ENCODE measurements around the gene LILRA6.
"Not testable (repeated sequence)": the region's sequence is repeated elsewhere in the genome, so short reads cannot be mapped to it uniquely, and the experiment has no call there.

Gene LILRA6

GRCh38 chr19:54208784-54209057 lies 33.9 kb downstream of the LILRA6 start:
- in situ Hi-C loops (cut with MboI; ENCODE audit: low sequenced_read_pairs): no loop called here

GRCh38 chr19:54207983-54208783 lies 34.4 kb downstream of the LILRA6 start:
- in situ Hi-C loops (cut with MboI; ENCODE audit: low sequenced_read_pairs): no loop called here

- in situ Hi-C loops (cut with MboI; ENCODE audit: low sequenced_read_pairs): no loop called here
These were observed 35.0 kb downstream of the LILRA6 start for GRCh38 chr19:54207676-54207982.

GRCh38 chr19:54207193-54207592 lies 35.4 kb downstream of the LILRA6 start:
- in situ Hi-C loops (cut with MboI; ENCODE audit: low sequenced_read_pairs): not testable (repeated sequence)

GRCh38 chr19:54206831-54207177 lies 35.8 kb downstream of the LILRA6 start:
- in situ Hi-C loops (cut with MboI; ENCODE audit: low sequenced_read_pairs): no loop called here

- in situ Hi-C loops (cut with MboI; ENCODE audit: low sequenced_read_pairs): no loop called here
These were observed 36.4 kb downstream of the LILRA6 start for GRCh38 chr19:54206030-54206830.

GRCh38 chr19:54204767-54205468 lies 37.7 kb downstream of the LILRA6 start:
- in situ Hi-C loops (cut with MboI; ENCODE audit: low sequenced_read_pairs): no loop called here

- in situ Hi-C loops (cut with MboI; ENCODE audit: low sequenced_read_pairs): no loop called here
These were observed 39.4 kb downstream of the LILRA6 start for GRCh38 chr19:54203151-54203611.

GRCh38 chr19:54201980-54202379 lies 40.6 kb downstream of the LILRA6 start:
- in situ Hi-C loops (cut with MboI; ENCODE audit: low sequenced_read_pairs): no loop called here

- in situ Hi-C loops (cut with MboI; ENCODE audit: low sequenced_read_pairs): no loop called here
These were observed 41.4 kb downstream of the LILRA6 start for GRCh38 chr19:54201172-54201701.

- in situ Hi-C loops (cut with MboI; ENCODE audit: low sequenced_read_pairs): no loop called here
These were observed 43.2 kb downstream of the LILRA6 start for GRCh38 chr19:54199401-54199800.

GRCh38 chr19:54197121-54197520 lies 45.5 kb downstream of the LILRA6 start:
- in situ Hi-C loops (cut with MboI; ENCODE audit: low sequenced_read_pairs): no loop called here

GRCh38 chr19:54196536-54196935 lies 46.1 kb downstream of the LILRA6 start:
- in situ Hi-C loops (cut with MboI; ENCODE audit: low sequenced_read_pairs): no loop called here

GRCh38 chr19:54194463-54194862 lies 48.1 kb downstream of the LILRA6 start:
- in situ Hi-C loops (cut with MboI; ENCODE audit: low sequenced_read_pairs): not testable (repeated sequence)

GRCh38 chr19:54193011-54193410 lies 49.6 kb downstream of the LILRA6 start:
- in situ Hi-C loops (cut with MboI; ENCODE audit: low sequenced_read_pairs): no loop called here

- in situ Hi-C loops (cut with MboI; ENCODE audit: low sequenced_read_pairs): no loop called here
These were observed 50.7 kb downstream of the LILRA6 start for GRCh38 chr19:54191811-54192453.

- in situ Hi-C loops (cut with MboI; ENCODE audit: low sequenced_read_pairs): no loop called here
These were observed 51.4 kb downstream of the LILRA6 start, which contains the start of gene TSEN34 for GRCh38 chr19:54191011-54191810. TSS of gene TSEN34 (plus strand) at chr19:54191308. CDS start at chr19:54191365, 57 bp downstream.

GRCh38 chr19:54190503-54191010 lies 52.0 kb downstream of the LILRA6 start:
- in situ Hi-C loops (cut with MboI; ENCODE audit: low sequenced_read_pairs): no loop called here

- in situ Hi-C loops (cut with MboI; ENCODE audit: low sequenced_read_pairs): no loop called here
These were observed 52.7 kb downstream of the LILRA6 start for GRCh38 chr19:54189735-54190502.

All from hTERT RPE-1 (cell line).